H9 (cell line): ENCODE data around the gene DIAPH3. TPM values are rescaled to one million over a fixed set of nuclear protein-coding genes. Genes with fewer than 3 reads are reported as not detected.

Experiments
- DNase-seq: peaks from one replicate; pipeline ENCODE4 v3.0.0-alpha.2; 2017
- H2AFZ ChIP-seq: one replicate; pipeline ENCODE4 v1.6.1; 2013; ENCODE audit warnings: mild to moderate bottlenecking, low read length, control low read depth, moderate library complexity
- H2AK5ac ChIP-seq: 2 replicates; pipeline ENCODE4 v1.6.1; 2013; ENCODE audit warnings: low read length, control low read depth, mixed read lengths; ENCODE audit not compliant: insufficient read length
- H2BK120ac ChIP-seq: one replicate; pipeline ENCODE4 v1.6.1; 2013; ENCODE audit warnings: low read depth, mild to moderate bottlenecking, low read length, control low read depth, inconsistent platforms; ENCODE audit not compliant: poor library complexity, severe bottlenecking
- H2BK12ac ChIP-seq: 2 replicates; pipeline ENCODE4 v1.6.1; 2013; ENCODE audit warnings: low read length, control low read depth, mixed read lengths, low read depth; ENCODE audit not compliant: insufficient read length
- H2BK15ac ChIP-seq: 2 replicates; pipeline ENCODE4 v1.6.1; 2013; ENCODE audit warnings: low read depth, low read length, control low read depth
- H2BK20ac ChIP-seq: one replicate; pipeline ENCODE4 v1.6.1; 2013; ENCODE audit warnings: low read depth, mild to moderate bottlenecking, low read length, control low read depth, inconsistent platforms; ENCODE audit not compliant: poor library complexity, severe bottlenecking
- H2BK5ac ChIP-seq: 2 replicates; pipeline ENCODE4 v1.6.1; 2013; ENCODE audit warnings: low read length, control low read depth, mixed read lengths; ENCODE audit not compliant: insufficient read length
- H3K14ac ChIP-seq: 2 replicates; pipeline ENCODE4 v1.6.1; 2013; ENCODE audit warnings: low read length, control low read depth; ENCODE audit not compliant: insufficient read depth
- H3K18ac ChIP-seq: 2 replicates; pipeline ENCODE4 v1.6.1; 2013; ENCODE audit warnings: low read depth, mild to moderate bottlenecking, mixed read lengths, low read length, control low read depth; ENCODE audit not compliant: insufficient read length
- H3K23ac ChIP-seq: 2 replicates; pipeline ENCODE4 v1.6.1; 2013; ENCODE audit warnings: low read length, control low read depth, mixed read lengths, low read depth; ENCODE audit not compliant: insufficient read length
- H3K23me2 ChIP-seq: 2 replicates; pipeline ENCODE4 v1.6.1; 2013; ENCODE audit warnings: low read depth, mild to moderate bottlenecking, mixed read lengths, low read length, control low read depth; ENCODE audit not compliant: insufficient read length, poor library complexity, severe bottlenecking
- H3K27ac ChIP-seq: 2 replicates; pipeline ENCODE4 v1.5.1; 2013; ENCODE audit warnings: low read length, control low read depth, mixed read lengths, low read depth; ENCODE audit not compliant: insufficient read length
- H3K27me3 ChIP-seq: 2 replicates; pipeline ENCODE4 v1.6.1; 2013; ENCODE audit warnings: low read length, control low read depth, inconsistent platforms; ENCODE audit not compliant: insufficient read depth
- H3K4ac ChIP-seq: 2 replicates; pipeline ENCODE4 v1.6.1; 2013; ENCODE audit warnings: low read depth, mild to moderate bottlenecking, control low read depth, inconsistent platforms, low read length, moderate library complexity
- H3K4me1 ChIP-seq: 2 replicates; pipeline ENCODE4 v1.6.1; 2013; ENCODE audit warnings: low read length, control low read depth, inconsistent platforms; ENCODE audit not compliant: insufficient read depth
- H3K4me2 ChIP-seq: 2 replicates; pipeline ENCODE4 v1.6.1; 2013; ENCODE audit warnings: low read length, control low read depth, mixed read lengths; ENCODE audit not compliant: insufficient read length, insufficient read depth
- H3K56ac ChIP-seq: 2 replicates; pipeline ENCODE4 v1.6.1; 2013; ENCODE audit warnings: low read depth, mild to moderate bottlenecking, mixed read lengths, low read length, control low read depth; ENCODE audit not compliant: insufficient read length
- H3K79me1 ChIP-seq: 2 replicates; pipeline ENCODE4 v1.6.1; 2013; ENCODE audit warnings: low read depth, mild to moderate bottlenecking, moderate library complexity, low read length, control low read depth, inconsistent platforms; ENCODE audit not compliant: insufficient read depth, poor library complexity, severe bottlenecking
- H3K79me2 ChIP-seq: 2 replicates; pipeline ENCODE4 v1.6.1; 2013; ENCODE audit warnings: low read length, control low read depth, inconsistent platforms; ENCODE audit not compliant: insufficient read depth
- H3K9ac ChIP-seq: 2 replicates; pipeline ENCODE4 v1.6.1; 2013; ENCODE audit warnings: low read length, control low read depth, mixed read lengths; ENCODE audit not compliant: insufficient read length; ENCODE audit errors: extremely low read depth
- H3K9me3 ChIP-seq: one replicate; pipeline ENCODE4 v1.6.1; 2013; ENCODE audit warnings: low read depth, low read length, inconsistent platforms; ENCODE audit not compliant: control insufficient read depth
- H3T11ph ChIP-seq: one replicate; pipeline ENCODE4 v1.6.1; 2013; ENCODE audit warnings: mild to moderate bottlenecking, low read length, control low read depth, inconsistent platforms
- H4K20me1 ChIP-seq: one replicate; pipeline ENCODE4 v1.6.1; 2013; ENCODE audit not compliant: control insufficient read depth, insufficient read length, insufficient read depth
- H4K5ac ChIP-seq: 2 replicates; pipeline ENCODE4 v1.6.1; 2013; ENCODE audit warnings: low read depth, mild to moderate bottlenecking, mixed read lengths, low read length, control low read depth; ENCODE audit not compliant: insufficient read length
- H4K8ac ChIP-seq: replicated peaks from 2 replicates; pipeline ENCODE4 v1.6.1; 2013; ENCODE audit warnings: low read length, control low read depth, mixed read lengths, low read depth; ENCODE audit not compliant: insufficient read length
- H4K91ac ChIP-seq: 2 replicates; pipeline ENCODE4 v1.6.1; 2013; ENCODE audit warnings: low read depth, mild to moderate bottlenecking, moderate library complexity, mixed read lengths, low read length, control low read depth; ENCODE audit not compliant: insufficient read length
- H3K27ac Mint-ChIP-seq, 3 experiments: 2 replicates in 2 of 3; 3 replicates in 1 of 3; pipeline ENCODE4 v1.8.0; 2020 to 2021; ENCODE audit warnings: mixed read lengths in 3 of 3, mild to moderate bottlenecking in 1 of 3, moderate library complexity in 1 of 3
- H3K27me3 Mint-ChIP-seq: 2 replicates; pipeline ENCODE4 v1.8.0; 2021; ENCODE audit warnings: low read depth, mild to moderate bottlenecking, moderate library complexity, mixed read lengths
- H3K36me3 Mint-ChIP-seq, 3 experiments: 2 replicates in 2 of 3; 3 replicates in 1 of 3; pipeline ENCODE4 v1.8.0; 2020 to 2021; ENCODE audit warnings: low read depth in 3 of 3, mixed read lengths in 3 of 3; ENCODE audit not compliant: insufficient read depth in 1 of 3
- H3K4me1 Mint-ChIP-seq, 2 experiments: 2 replicates each; pipeline ENCODE4 v1.8.0; 2020; ENCODE audit warnings: mixed read lengths in 2 of 2
- H3K4me3 Mint-ChIP-seq, 2 experiments: 2 replicates in 1 of 2; 3 replicates in 1 of 2; pipeline ENCODE4 v1.8.0; 2020 to 2021; ENCODE audit warnings: mild to moderate bottlenecking in 2 of 2, mixed read lengths in 2 of 2, moderate library complexity in 1 of 2
- H3K9me3 Mint-ChIP-seq, 2 experiments: 2 replicates in 1 of 2; 3 replicates in 1 of 2; pipeline ENCODE4 v1.8.0; 2020; ENCODE audit warnings: mild to moderate bottlenecking in 2 of 2, mixed read lengths in 2 of 2, moderate library complexity in 1 of 2
- CTCF ChIP-seq: fragments of 200-600 bp; sonication (generic); conservative IDR thresholded peaks from 3 replicates; pipeline ENCODE4 v1.8.0; 2021; ENCODE audit warnings: antibody characterized with exemption, mild to moderate bottlenecking
- total RNA-seq: library from RNA; stranded (reverse); gene quantifications from 2 replicates; pipeline ENCODE4 v1.2.1, GENCODE V29; 2021

The DIAPH3 gene
- total RNA-seq, 1 experiment from 2014 or later = 23.1 TPM

- no peak overlapping the region for H2BK12ac ChIP-seq
- H4K5ac ChIP-seq = no peak overlapping the region
- H3T11ph ChIP-seq = no peak overlapping the region
- no peak overlapping the region for H2AFZ ChIP-seq
- no peak overlapping the region for H3K4me2 ChIP-seq
- Mint-ChIP-seq H3K27me3 (no peaks in the 10 kb centered on the region), H3K4me1 (peaks cover 31 to 39% of the 10 kb centered on the region in 2 experiments), H3K36me3 (peaks cover 3 to 15% (median 11%) of the 10 kb centered on the region in 3 experiments), H3K27ac (peak overlapping the region in 1 of 3 experiments; percentile 64; a peak in 3 of 7 replicates), H3K9me3 (no peaks in the 10 kb centered on the region), H3K4me3 (no peak overlapping the region)
- no peaks in the 10 kb centered on the region for H3K9me3 ChIP-seq
- H4K20me1 ChIP-seq = no peaks in the 10 kb centered on the region
- H2BK20ac ChIP-seq = no peak overlapping the region
- no peak overlapping the region for H3K18ac ChIP-seq
- H2AK5ac ChIP-seq = no peak overlapping the region
- H4K8ac ChIP-seq = no peak overlapping the region
- no peak overlapping the region for H2BK120ac ChIP-seq
- peaks cover 22% of the 10 kb centered on the region; the same call in 1 of the 2 replicates for H3K79me2 ChIP-seq
- H3K27me3 ChIP-seq = no peaks in the 10 kb centered on the region
- H3K79me1 ChIP-seq = peaks cover 4% of the 10 kb centered on the region
- H3K56ac ChIP-seq = no peak overlapping the region
- no peaks in the 10 kb centered on the region for H3K23me2 ChIP-seq
- H4K91ac ChIP-seq = no peak overlapping the region
- no peak overlapping the region for H3K27ac ChIP-seq
- peak; percentile 39; the same call in 2 of the 3 replicates for TF ChIP-seq CTCF
- H3K4ac ChIP-seq = no peak overlapping the region
- no peaks in the 10 kb centered on the region for H3K4me1 ChIP-seq
- no peak overlapping the region for H2BK15ac ChIP-seq
- H3K9ac ChIP-seq = no peak overlapping the region
- DNase-seq = no peak
- H3K23ac ChIP-seq = no peak overlapping the region
- no peak overlapping the region for H2BK5ac ChIP-seq
- H3K14ac ChIP-seq = no peak overlapping the region
These were observed 7.8 kb downstream of the DIAPH3 start for GRCh38 chr13:60155978-60156377.
